MCF 10A (cell line): ENCODE measurements around the gene C17orf75. TPM values are rescaled to one million over a fixed set of nuclear protein-coding genes. Genes with fewer than 3 reads are reported as not detected.

Experiments used
- BruUV-seq: library from RNA; stranded (reverse); fragments of 400-500 nt; replicated peaks from 2 replicates; lab custom pipeline; 2021; lab: Mats Ljungman, UMichigan
- CTCF ChIA-PET: fragments of 300-600 bp; sonication (Branson Sonifier 250); formaldehyde crosslinking; extraction: SDS; loops from one replicate; lab custom pipeline; 2021; ENCODE audit warnings: antibody characterized with exemption, inconsistent platforms; lab: Yijun Ruan, JAX
- POLR2A ChIA-PET: fragments of 300-600, 350-650 bp; sonication (Branson Sonifier 250); formaldehyde crosslinking; extraction: SDS; loops from one replicate; lab custom pipeline; 2020; ENCODE audit warnings: antibody characterized with exemption, inconsistent platforms; lab: Yijun Ruan, JAX
- DNase-seq: peaks from one replicate; pipeline ENCODE4 v3.0.0-alpha.2; 2018; ENCODE audit not compliant: unreplicated experiment
- H3K27ac Mint-ChIP-seq: one replicate; pipeline ENCODE4 v1.8.0; 2022; ENCODE audit warnings: mild to moderate bottlenecking, low read depth, mixed read lengths; ENCODE audit not compliant: unreplicated experiment
- H3K27me3 Mint-ChIP-seq: one replicate; pipeline ENCODE4 v1.8.0; 2022; ENCODE audit warnings: mixed read lengths; ENCODE audit not compliant: insufficient read depth, unreplicated experiment
- H3K36me3 Mint-ChIP-seq: one replicate; pipeline ENCODE4 v1.8.0; 2022; ENCODE audit warnings: mild to moderate bottlenecking, moderate library complexity, mixed read lengths; ENCODE audit not compliant: insufficient read depth, unreplicated experiment
- H3K4me1 Mint-ChIP-seq: one replicate; pipeline ENCODE4 v1.8.0; 2022; ENCODE audit warnings: mixed read lengths; ENCODE audit not compliant: insufficient read depth, unreplicated experiment
- H3K4me3 Mint-ChIP-seq: one replicate; pipeline ENCODE4 v1.8.0; 2022; ENCODE audit warnings: mild to moderate bottlenecking, moderate library complexity, mixed read lengths; ENCODE audit not compliant: unreplicated experiment
- H3K9me3 Mint-ChIP-seq: one replicate; pipeline ENCODE4 v1.8.0; 2022; ENCODE audit warnings: mixed read lengths; ENCODE audit not compliant: unreplicated experiment
- intact Hi-C: fragments of 100-400 bp; cut with micrococcal nuclease; formaldehyde crosslinking; loops from 2 replicates; pipeline ENCODE4 v1.14.1; 2022
- total RNA-seq: library from RNA; stranded (reverse); gene quantifications from 2 replicates; pipeline ENCODE4 v1.2.3, GENCODE V29; 2022
- TF ChIP-seq, protein P1 (sequence below): fragments of 200-600 bp; IDR thresholded peaks from one replicate; pipeline ENCODE4 v1.8.0; 2022; ENCODE audit warnings: antibody characterized with exemption, mild to moderate bottlenecking; ENCODE audit not compliant: unreplicated experiment

The C17orf75 gene
- total RNA-seq, 1 experiment from 2014 or later, result 18.1 TPM

DNA sequence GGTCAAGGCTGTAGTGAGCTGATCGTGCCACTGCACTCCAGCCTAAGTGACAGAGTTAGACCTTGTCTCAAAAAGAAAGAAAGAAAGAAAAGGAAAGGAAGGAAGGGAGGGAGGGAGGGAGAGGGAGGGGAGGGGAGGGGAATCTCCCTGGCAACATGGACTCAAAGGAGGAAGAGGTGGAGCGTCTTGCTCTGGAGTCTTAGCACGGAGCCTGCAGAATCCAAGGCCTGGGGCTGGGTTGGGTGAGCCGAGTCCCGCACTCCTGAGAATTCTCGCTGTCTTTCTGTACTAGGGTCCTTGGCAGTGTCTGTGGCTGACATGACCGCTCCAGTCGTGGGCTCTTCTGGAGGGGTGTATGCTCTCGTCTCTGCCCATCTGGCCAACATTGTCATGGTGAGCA lies 36.9 kb downstream of the C17orf75 start:
- ChIA-PET CTCF (no interaction called here), POLR2A (no interaction called here)
- intact Hi-C loops, result no loop called here
- Mint-ChIP-seq H3K27me3 (peaks cover 20% of the 10 kb centered on the region), H3K4me1 (no peaks in the 10 kb centered on the region), H3K9me3 (no peaks in the 10 kb centered on the region), H3K4me3 (no peak overlapping the region), H3K36me3 (no peaks in the 10 kb centered on the region), H3K27ac (no peak overlapping the region)
- no TSS peak for BruUV-seq
- no peak for DNase-seq
- TF ChIP-seq, protein P1, sequence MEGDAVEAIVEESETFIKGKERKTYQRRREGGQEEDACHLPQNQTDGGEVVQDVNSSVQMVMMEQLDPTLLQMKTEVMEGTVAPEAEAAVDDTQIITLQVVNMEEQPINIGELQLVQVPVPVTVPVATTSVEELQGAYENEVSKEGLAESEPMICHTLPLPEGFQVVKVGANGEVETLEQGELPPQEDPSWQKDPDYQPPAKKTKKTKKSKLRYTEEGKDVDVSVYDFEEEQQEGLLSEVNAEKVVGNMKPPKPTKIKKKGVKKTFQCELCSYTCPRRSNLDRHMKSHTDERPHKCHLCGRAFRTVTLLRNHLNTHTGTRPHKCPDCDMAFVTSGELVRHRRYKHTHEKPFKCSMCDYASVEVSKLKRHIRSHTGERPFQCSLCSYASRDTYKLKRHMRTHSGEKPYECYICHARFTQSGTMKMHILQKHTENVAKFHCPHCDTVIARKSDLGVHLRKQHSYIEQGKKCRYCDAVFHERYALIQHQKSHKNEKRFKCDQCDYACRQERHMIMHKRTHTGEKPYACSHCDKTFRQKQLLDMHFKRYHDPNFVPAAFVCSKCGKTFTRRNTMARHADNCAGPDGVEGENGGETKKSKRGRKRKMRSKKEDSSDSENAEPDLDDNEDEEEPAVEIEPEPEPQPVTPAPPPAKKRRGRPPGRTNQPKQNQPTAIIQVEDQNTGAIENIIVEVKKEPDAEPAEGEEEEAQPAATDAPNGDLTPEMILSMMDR, result no peak

DNA sequence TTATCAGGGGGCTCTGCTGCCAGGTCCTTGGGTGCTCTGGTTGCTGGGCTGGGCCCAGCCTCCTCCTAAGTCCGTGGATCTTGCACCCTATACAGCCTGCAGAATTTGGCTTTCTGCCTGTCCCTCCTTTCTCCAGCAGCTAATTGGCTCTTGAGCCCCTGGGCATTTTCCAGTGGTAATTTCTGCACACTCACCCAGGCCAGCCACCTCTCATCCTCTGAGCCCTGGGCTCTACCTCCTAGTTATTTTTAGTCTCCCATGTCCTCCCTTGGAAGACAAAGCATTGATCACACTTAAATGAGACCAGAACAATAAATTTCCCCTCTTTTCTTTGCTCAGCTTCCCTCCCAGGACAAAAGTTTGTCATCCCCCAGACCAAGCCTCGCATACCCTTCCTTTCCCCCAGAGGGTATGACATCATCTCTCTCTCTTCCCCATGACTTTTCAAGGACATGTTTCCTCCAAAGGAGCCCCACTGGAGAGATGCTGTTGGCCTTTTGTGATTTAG lies 38.1 kb downstream of the C17orf75 start:
- DNase-seq, result no peak
- TF ChIP-seq, protein P1, result no peak
- Mint-ChIP-seq H3K4me1 (no peaks in the 10 kb centered on the region), H3K4me3 (no peak overlapping the region), H3K27me3 (peaks cover 20% of the 10 kb centered on the region), H3K36me3 (no peaks in the 10 kb centered on the region), H3K27ac (no peak overlapping the region), H3K9me3 (no peaks in the 10 kb centered on the region)
- BruUV-seq, result no TSS peak
- CTCF ChIA-PET, result interaction anchor here (1.5 kb wide), 1 partner anchor 16 kb away, joined by 4 read pairs; no protein-coding TSS in a partner anchor
- POLR2A ChIA-PET, result interaction anchor here (0.6 kb wide), 1 partner anchor 443 kb away, joined by 3 read pairs; no protein-coding TSS in a partner anchor
- intact Hi-C loops, result no loop called here

DNA sequence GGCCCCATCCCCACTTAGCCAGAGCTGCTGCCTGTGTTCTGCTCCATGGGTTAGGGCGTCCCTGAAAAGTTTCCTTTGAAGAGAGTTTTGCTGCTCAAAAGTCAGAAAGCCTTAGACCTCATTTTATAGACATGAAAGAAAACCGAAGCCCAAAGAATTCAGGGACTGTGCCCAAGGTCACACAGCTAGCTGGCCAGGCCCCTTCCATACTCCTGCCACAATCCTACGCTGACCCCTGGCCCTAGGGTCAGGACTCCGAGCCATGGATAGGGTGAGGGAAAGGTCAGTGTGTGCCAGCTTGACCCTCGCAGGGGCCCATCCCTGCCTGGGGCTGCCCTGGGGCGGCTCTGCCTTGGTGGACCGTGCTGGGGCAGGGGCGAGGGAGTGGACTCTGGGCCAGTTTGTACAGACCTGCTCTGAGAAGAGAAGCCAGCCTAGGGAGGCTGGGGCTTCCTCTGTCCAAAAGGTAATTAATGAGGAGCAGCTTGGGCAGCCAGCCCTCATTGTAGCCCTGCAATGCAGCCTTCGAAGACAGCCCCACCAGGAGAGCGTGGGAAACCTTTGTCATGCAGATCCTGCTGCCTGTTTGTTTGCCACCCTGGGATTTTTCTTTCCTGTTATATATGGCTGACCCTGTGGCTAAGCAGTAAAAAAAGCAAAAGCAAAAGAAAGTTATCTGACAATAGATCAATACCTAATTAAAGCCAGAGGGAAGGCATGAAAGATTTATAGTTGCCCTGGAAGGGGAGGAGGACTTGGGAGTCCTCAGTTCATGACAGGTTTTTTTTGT lies 38.9 kb downstream of the C17orf75 start:
- H3K36me3 Mint-ChIP-seq, result no peaks in the 10 kb centered on the region
- no TSS peak for BruUV-seq
- H3K4me3 Mint-ChIP-seq, result no peak overlapping the region

DNA sequence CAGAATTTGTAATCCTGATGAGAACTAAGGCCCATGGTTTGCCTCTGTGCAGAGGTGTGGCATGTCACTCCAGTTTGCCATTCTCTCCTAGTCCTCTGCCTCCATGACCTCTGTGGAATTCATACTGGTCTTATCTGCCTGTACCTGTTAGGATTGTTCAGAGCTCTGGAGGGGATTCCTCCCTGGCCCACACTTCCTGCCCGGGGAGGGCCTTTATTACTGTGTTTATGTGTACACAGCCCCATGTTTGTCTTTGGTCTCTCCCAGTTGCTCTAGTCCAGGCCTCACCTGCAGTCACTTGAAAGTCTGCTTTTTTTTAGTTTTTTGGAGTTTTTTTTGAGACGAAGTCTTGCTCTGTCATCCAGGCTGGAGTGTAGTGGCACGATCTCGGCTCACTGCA lies 39.9 kb downstream of the C17orf75 start:
- Mint-ChIP-seq H3K4me3 (no peak overlapping the region), H3K36me3 (no peaks in the 10 kb centered on the region), H3K27me3 (peaks cover 20% of the 10 kb centered on the region), H3K27ac (no peak overlapping the region), H3K9me3 (no peaks in the 10 kb centered on the region), H3K4me1 (no peaks in the 10 kb centered on the region)
- CTCF ChIA-PET, result interaction anchor here (0.7 kb wide), 2 partner anchors 13 to 20 kb away, joined by 3 read pairs; no protein-coding TSS in a partner anchor
- BruUV-seq, result no TSS peak
- POLR2A ChIA-PET, result no interaction called here
- TF ChIP-seq, protein P1, result no peak
- no peak for DNase-seq
- intact Hi-C loops, result no loop called here

More for the DNA sequence above, 38.9 kb downstream of the C17orf75 start:
- no peaks in the 10 kb centered on the region for H3K4me1 Mint-ChIP-seq
- no peak for DNase-seq
- ChIA-PET POLR2A (interaction anchor here (0.6 kb wide), 1 partner anchor 26 kb away, joined by 3 read pairs; no protein-coding TSS in a partner anchor), CTCF (interaction anchor here (0.7 to 1.5 kb wide), 2 partner anchors 12 to 17 kb away, joined by 3 to 4 read pairs; no protein-coding TSS in a partner anchor)
- no peaks in the 10 kb centered on the region for H3K9me3 Mint-ChIP-seq
- peaks cover 20% of the 10 kb centered on the region for H3K27me3 Mint-ChIP-seq
- intact Hi-C loops, result no loop called here
- H3K27ac Mint-ChIP-seq, result no peak overlapping the region
- TF ChIP-seq, protein P1, result no peak
